Colon (tissue), 2 donors: ENCODE data around the gene OPN1MW.
"Not testable (repeated sequence)": the region's sequence is repeated elsewhere in the genome, so short reads cannot be mapped to it uniquely, and the experiment has no call there.

Experiments used
- FAIRE-seq: peaks from 2 replicates; lab custom pipeline; 2012; peaks lifted over from hg19 to GRCh38; lab: Jason Lieb, UNC
- donor health status: control.
- donor health status: control.

Gene OPN1MW

GRCh38 chrX:154182296-154182695 lies at the start of gene OPN1MW:
TSS of gene OPN1MW (plus strand) at chrX:154182596. CDS start at chrX:154182678, 82 bp downstream.
- FAIRE-seq, result not testable (repeated sequence)

GRCh38 chrX:154135458-154136229 lies 46.8 kb upstream of the OPN1MW start:
- no peak for FAIRE-seq

DNA sequence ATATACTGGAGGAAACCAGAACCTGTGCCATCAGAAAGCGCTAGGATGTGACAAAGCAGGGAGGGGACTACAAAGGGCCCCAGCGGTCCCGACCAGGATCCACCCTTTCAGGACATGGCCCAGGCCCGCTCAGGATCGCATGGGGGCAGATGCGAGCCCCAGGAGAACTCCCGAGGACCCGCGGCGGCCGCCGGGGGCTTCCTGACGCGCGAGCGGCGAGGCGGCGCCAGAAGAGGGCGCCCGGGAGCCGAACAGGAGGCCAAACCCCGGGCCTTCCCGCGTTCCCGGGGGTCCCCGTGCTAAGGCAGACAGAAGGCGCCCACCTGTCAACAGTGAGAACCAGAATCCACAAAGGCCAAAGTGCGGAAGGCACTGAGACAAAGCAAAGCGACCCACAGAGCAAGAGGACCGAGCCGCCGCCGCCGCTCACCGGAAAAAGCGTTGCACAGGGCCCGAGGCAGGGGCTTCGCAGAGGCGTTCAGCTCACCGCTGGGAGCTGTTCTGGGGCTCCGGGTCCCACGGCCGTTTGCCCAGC lies 45.7 kb upstream of the OPN1MW start:
- FAIRE-seq, result no peak

GRCh38 chrX:154138857-154139256 lies 43.5 kb upstream of the OPN1MW start:
- no peak for FAIRE-seq

- no peak for FAIRE-seq
These were observed 42.2 kb upstream of the OPN1MW start for GRCh38 chrX:154140206-154140605.

DNA sequence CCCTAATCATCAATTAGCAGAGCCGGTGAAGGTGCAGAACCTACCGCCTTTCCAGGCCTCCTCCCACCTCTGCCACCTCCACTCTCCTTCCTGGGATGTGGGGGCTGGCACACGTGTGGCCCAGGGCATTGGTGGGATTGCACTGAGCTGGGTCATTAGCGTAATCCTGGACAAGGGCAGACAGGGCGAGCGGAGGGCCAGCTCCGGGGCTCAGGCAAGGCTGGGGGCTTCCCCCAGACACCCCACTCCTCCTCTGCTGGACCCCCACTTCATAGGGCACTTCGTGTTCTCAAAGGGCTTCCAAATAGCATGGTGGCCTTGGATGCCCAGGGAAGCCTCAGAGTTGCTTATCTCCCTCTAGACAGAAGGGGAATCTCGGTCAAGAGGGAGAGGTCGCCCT lies 41.7 kb upstream of the OPN1MW start:
- no peak for FAIRE-seq

DNA sequence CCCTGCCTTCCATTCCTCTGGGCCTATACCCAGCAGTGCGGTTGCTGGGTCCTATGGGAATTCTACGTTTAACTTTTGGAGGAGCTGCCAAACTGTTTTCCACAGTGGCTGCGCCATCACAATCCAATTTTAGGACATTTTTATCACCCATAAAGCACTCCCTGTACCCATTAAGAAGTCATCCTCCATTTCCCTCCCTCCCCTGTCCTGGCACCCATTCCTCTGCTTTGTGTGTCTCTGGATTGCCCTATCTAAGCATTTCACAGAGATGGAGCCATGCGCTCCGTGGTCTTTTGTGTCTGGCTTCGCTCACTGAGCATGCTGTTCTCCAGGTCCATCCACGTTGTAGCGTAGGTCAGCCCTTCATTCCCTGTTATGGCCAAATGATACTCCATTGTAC lies 40.0 kb upstream of the OPN1MW start:
- no peak for FAIRE-seq

DNA sequence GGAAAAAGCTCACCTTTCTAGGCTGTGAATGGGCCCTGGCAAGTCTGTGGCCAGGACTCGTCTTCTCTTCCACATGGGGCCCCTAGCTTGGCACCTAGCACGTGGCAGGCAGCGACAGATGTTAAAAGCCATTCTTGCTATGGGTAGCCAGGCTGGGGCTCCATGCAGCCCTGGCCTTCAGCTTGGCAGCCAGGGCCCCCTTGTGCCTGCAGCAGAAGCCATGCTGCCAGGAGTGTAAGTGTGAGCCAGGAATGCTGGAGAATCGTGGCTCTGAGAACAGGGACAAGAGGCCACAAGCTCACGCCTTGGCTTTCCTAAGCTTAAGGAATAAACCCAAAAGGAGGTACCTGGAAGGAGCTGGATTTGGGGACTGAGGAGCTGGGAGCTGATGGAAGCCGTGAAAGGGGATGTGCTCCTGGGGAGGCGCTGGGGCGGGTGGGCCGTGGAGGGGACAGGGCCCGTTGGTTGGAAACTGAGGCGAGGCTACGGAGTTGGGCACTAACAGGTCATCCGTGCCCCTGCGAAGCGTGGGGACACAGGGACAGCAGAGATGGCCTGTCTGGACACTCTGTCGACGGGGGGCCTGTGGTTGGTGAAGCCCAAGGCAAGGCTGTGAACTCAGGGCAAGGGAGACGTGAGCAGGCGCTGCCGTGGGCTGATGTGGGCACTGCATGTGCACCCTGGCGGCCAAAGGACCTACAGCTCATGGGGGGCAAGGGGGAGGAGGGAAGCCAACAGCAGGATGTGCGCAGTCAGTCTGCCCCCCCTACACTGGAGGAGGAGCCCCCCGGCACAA lies 39.2 kb upstream of the OPN1MW start:
- no peak for FAIRE-seq

GRCh38 chrX:154144010-154144409 lies 38.4 kb upstream of the OPN1MW start, which contains the start of gene OPN1LW:
TSS of gene OPN1LW (plus strand) at chrX:154144243. CDS start at chrX:154144284, 41 bp downstream.
- not testable (repeated sequence) for FAIRE-seq

DNA sequence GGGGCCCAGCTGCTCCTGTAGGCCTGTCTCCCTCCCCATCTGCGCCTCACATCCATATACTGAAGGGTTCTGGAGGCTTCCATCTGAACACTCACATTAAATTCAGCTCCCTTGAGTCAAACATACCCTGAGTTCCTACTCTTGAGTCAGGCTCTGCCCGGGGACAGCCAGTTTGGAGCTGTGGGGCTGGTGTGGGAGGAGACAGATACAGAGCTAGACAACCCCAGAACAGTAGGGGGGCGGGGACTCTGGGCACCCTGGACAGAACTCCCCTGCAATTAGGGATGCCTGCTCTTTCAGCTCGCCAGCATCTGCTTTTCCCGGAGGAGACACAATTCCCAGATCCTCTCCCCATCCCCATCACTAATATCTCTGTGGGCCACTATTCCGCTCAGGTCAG lies 31.4 kb upstream of the OPN1MW start:
- FAIRE-seq, result not testable (repeated sequence)

- FAIRE-seq, result not testable (repeated sequence)
These were observed 26.2 kb upstream of the OPN1MW start for GRCh38 chrX:154156221-154156620.

- FAIRE-seq, result not testable (repeated sequence)
These were observed 25.2 kb upstream of the OPN1MW start for GRCh38 chrX:154157207-154157606.

- FAIRE-seq, result not testable (repeated sequence)
These were observed 23.1 kb upstream of the OPN1MW start for GRCh38 chrX:154159345-154159744.

DNA sequence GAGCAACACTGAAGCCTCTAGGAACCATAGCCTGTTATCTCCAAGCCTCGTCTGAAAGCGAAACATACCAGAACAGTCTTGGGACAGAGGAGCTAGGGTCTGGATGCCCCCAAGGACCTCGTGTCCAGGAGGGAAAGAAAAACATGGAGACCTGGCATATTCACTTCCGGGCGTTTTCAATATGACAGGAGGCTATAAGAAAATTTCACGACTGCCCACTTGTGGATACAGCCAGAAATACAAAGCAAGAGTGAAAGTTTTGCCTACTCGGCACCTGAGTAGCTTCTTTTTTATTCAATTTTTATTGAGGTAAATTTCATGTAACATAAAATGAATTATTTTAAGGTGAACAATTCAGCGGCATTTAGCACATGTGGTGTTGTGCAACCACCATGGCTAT lies 17.5 kb upstream of the OPN1MW start:
- not testable (repeated sequence) for FAIRE-seq

DNA sequence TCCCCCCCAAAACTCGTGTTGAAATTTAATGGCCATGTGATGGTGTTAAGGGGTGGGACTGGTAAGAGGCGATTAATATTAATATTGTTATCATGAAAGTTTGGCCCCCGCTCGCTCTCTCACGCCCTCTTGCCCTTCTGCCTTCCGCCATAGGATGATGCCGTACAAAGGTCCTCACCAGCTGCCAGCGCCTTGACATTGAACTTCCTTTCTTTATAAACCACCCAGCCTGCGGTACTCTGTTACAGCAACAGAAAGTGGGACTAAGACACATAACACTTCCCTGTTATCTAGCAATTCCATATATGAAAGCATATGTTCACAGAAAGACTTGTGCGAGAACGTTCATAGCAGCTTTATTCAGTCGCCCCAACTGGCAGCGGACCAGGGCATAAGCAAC lies 14.0 kb upstream of the OPN1MW start:
- FAIRE-seq, result not testable (repeated sequence)

DNA sequence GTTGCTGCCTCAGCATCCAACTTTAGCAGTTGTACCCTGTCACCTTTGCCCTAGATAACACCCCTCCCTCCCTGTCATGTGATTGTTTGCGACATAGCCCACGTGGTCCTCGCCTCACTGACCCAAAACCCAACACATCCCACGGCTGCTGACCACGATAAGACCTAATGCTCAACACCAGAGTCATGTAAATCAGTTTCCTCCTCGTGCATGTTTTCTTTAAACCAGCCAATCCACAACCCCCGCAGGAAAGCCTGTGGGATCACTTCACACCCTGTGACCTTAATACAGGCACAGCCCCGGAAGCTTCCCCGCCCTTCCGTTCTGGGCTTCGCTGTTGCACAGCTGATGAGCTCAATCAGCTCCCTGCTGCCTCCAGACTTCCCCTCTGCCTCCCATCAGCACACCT lies 9.9 kb upstream of the OPN1MW start:
- FAIRE-seq, result not testable (repeated sequence)

GRCh38 chrX:154174356-154174755 lies 8.0 kb upstream of the OPN1MW start:
- FAIRE-seq, result not testable (repeated sequence)

DNA sequence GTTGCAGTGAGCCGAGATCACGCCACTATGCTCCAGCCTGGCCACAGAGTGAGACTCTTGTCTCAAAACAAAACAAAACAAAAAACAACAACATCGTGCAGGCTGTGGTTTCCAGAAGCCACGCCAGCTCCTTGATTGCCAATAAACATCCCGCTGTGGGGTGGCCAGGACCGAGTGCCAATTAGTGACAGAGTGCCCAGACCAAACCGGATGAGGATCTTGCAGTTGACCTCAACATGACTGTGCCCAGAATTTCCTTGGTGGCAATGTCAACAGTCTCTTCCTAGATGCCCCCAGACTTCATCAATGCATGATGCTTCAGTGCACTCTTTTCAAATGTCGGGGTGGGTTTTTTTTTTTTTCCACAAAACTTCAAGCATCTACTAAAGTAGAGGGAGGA lies 1.4 kb downstream of the OPN1MW start:
- FAIRE-seq, result peak; percentile 57

- FAIRE-seq, result not testable (repeated sequence)
These were observed 10.4 kb downstream of the OPN1MW start for GRCh38 chrX:154192846-154193245.

DNA sequence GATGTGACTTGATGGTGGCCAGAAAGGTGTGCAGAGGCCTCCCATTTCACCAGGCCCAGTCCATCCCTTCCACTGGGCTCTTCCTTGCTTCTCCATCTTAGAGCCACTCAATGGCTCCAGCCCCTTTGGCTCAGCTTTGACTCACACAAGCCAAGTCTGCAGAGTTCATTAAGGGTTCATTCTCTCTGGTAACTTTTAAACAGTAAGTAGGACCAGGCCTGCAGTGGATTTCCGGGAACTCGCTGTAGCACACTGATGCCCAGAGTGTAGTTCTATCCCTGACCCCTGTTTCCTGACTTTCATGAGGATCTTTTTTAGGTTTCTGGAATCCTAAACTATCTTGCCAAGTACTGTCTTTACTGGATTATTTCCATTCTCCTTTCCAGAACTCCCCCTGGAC lies 11.9 kb downstream of the OPN1MW start:
- FAIRE-seq, result not testable (repeated sequence)

- not testable (repeated sequence) for FAIRE-seq
These were observed 14.1 kb downstream of the OPN1MW start for GRCh38 chrX:154196466-154196865.

DNA sequence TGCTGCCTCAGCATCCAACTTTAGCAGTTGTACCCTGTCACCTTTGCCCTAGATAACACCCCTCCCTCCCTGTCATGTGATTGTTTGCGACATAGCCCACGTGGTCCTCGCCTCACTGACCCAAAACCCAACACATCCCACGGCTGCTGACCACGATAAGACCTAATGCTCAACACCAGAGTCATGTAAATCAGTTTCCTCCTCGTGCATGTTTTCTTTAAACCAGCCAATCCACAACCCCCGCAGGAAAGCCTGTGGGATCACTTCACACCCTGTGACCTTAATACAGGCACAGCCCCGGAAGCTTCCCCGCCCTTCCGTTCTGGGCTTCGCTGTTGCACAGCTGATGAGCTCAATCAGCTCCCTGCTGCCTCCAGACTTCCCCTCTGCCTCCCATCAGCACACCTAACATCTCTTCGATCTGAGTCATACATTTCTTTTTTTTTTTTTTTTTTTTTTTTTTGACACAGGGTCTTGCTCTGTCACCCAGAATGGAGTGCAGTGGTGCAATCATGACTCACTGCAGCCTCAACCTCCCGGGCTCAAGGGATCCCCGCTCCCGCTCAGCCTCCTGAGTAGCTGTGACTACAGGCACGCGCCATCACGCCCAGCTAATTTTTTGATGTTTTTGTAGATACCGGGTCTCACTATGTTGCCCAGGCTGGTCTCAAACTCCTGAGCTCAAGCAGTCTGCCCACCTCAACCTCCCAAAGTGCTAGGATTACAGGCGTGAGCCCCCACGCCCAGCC lies 27.4 kb downstream of the OPN1MW start:
- peak; percentile 58 for FAIRE-seq
